Activated CD8-positive, alpha-beta memory T cell treated with anti-CD3 and anti-CD28 coated beads, Interleukin-2, amount 50 U/mL, for 24 hours (primary cell): ENCODE measurements around the gene HSD17B2.
"Not testable (repeated sequence)": the region's sequence is repeated elsewhere in the genome, so short reads cannot be mapped to it uniquely, and the experiment has no call there.

Experiments used
- DNase-seq: peaks from one replicate; pipeline ENCODE4 v3.0.0-alpha.2; 2020; ENCODE audit errors: extremely low read depth

HSD17B2 gene

GRCh38 chr16:82034981-82035612 lies at the start of gene HSD17B2:
TSS of gene HSD17B2 (plus strand) at chr16:82035253. CDS start at chr16:82035425, 172 bp downstream.
- DNase-seq, result no peak

- no peak for DNase-seq
Measured at GRCh38 chr16:81987121-81987520, 47.9 kb upstream of the HSD17B2 start.

GRCh38 chr16:81987706-81988105 lies 47.3 kb upstream of the HSD17B2 start:
- no peak for DNase-seq

GRCh38 chr16:81992859-81993258 lies 42.2 kb upstream of the HSD17B2 start:
- DNase-seq, result no peak

GRCh38 chr16:81994485-81994884 lies 40.6 kb upstream of the HSD17B2 start:
- no peak for DNase-seq

- DNase-seq, result no peak
Measured at GRCh38 chr16:81995651-81996050, 39.4 kb upstream of the HSD17B2 start.

- no peak for DNase-seq
Measured at GRCh38 chr16:81996664-81997509, 38.2 kb upstream of the HSD17B2 start.

GRCh38 chr16:81997738-81998137 lies 37.3 kb upstream of the HSD17B2 start:
- DNase-seq, result no peak

GRCh38 chr16:82002831-82003230 lies 32.2 kb upstream of the HSD17B2 start:
- no peak for DNase-seq

GRCh38 chr16:82004601-82005000 lies 30.5 kb upstream of the HSD17B2 start:
- no peak for DNase-seq

GRCh38 chr16:82005027-82005830 lies 29.8 kb upstream of the HSD17B2 start:
- DNase-seq, result no peak

GRCh38 chr16:82006036-82006435 lies 29.0 kb upstream of the HSD17B2 start:
- no peak for DNase-seq

GRCh38 chr16:82007189-82007588 lies 27.9 kb upstream of the HSD17B2 start:
- DNase-seq, result no peak

- no peak for DNase-seq
Measured at GRCh38 chr16:82008957-82009592, 26.0 kb upstream of the HSD17B2 start.

- not testable (repeated sequence) for DNase-seq
Measured at GRCh38 chr16:82009789-82010188, 25.3 kb upstream of the HSD17B2 start.

GRCh38 chr16:82010649-82011048 lies 24.4 kb upstream of the HSD17B2 start:
- DNase-seq, result no peak

GRCh38 chr16:82011199-82011641 lies 23.8 kb upstream of the HSD17B2 start, which contains the start of gene SDR42E1:
TSS of gene SDR42E1 (minus strand) at chr16:82011470. CDS start at chr16:82000858, 10,612 bp downstream.
- peak; percentile 27 for DNase-seq

- no peak for DNase-seq
Measured at GRCh38 chr16:82013139-82013538, 21.9 kb upstream of the HSD17B2 start.

GRCh38 chr16:82016263-82016662 lies 18.8 kb upstream of the HSD17B2 start:
- no peak for DNase-seq

GRCh38 chr16:82016964-82017363 lies 18.1 kb upstream of the HSD17B2 start:
- DNase-seq, result no peak

- no peak for DNase-seq
Measured at GRCh38 chr16:82017911-82018568, 17.0 kb upstream of the HSD17B2 start.
